SH-SY5Y (cell line): ENCODE results near the gene CRACR2A.

ENCODE experiments used
- GATA2 ChIP-seq: IDR thresholded peaks from 2 replicates; pipeline ENCODE4 v1.6.1; 2011; ENCODE audit warnings: mild to moderate bottlenecking, low read depth, low read length
- GATA3 ChIP-seq: IDR thresholded peaks from 2 replicates; pipeline ENCODE4 v1.6.1; 2011; ENCODE audit warnings: low read depth, mild to moderate bottlenecking, low read length, moderate library complexity

DNA sequence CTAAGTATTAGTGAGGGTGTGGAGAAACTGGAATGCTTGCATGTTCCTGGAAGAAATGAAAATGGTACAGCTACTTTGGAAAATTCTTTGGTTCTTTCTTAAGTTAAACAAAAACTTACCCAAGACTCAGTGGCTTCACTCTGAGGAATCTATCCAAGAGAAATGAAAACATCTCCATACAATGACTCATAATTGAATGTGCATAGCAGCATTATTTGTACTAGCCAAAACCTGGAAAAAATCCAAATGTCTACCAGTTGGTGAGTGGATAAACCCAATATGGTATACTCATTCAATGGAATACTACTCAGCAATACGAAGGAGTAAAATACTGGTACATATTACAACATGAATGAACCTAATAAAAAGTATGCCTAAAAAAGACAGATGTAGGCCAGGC is 18.0 kb upstream of the CRACR2A start:
- TF ChIP-seq GATA3 (no peak), GATA2 (no peak)
